SKM-1 (cell line): ENCODE results near the gene PPT2.
A peak's percentile ranks its signal among the peaks of the same experiment; 100 is the strongest.

Source experiments
- DNase-seq: peaks from one replicate; lab custom pipeline; 2025; ENCODE audit not compliant: unreplicated experiment; lab: John Stamatoyannopoulos, UW

Gene PPT2

DNA sequence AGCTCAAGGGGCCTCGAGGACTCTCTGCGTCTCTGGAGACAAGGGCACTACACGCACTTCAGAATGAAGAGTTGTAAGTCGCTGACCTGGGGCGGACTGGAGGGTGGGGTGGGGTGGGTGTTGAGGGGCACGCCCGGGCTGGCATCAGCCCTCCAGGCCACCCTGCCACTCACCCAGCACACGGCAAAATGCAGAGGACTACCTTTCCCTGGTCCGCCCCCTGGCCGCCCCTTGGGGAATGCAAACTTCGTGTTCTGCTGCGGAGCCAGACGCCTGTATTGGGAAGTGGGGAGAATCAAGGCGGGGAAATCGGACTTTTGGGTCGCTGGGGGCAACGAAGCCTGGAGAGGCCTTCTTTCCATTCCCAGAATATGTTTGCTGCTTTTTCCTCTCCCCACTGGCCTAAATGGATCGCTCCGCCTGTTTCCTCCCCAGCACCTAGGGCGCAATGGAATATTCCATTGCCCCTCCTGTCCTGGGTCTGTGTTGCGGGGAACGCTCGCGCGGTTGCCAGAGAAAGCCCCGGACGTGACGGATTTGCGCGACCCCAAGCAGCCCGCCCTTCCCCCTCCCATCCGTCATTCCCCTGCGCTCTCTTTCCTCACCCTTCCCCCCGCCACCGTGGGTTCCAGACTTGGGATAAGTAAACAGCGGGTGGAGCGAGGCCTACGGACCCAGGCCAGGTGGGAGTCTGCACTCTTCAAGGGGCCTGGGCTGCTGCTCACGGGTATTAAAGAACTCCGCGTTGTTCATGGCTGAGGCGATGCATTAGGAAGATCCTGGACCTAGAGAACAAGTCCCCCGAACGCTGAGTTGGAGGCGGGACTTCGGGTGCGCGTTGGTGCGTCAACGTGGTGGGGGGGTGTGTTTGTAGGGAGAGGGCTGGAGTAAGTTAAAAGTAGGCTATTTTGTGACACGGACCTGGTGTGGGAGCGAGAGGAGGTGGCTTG is at the start of gene PPT2:
Gene PPT2, plus strand, starts transcription at position 578 of the 950 bp plus-strand sequence. CDS start 454 bp downstream, outside the sequence.
- DNase-seq: peak; percentile 59

- no peak for DNase-seq
These were observed 48.5 kb upstream of the PPT2 start for GRCh38 chr6:32105433-32105832.

DNA sequence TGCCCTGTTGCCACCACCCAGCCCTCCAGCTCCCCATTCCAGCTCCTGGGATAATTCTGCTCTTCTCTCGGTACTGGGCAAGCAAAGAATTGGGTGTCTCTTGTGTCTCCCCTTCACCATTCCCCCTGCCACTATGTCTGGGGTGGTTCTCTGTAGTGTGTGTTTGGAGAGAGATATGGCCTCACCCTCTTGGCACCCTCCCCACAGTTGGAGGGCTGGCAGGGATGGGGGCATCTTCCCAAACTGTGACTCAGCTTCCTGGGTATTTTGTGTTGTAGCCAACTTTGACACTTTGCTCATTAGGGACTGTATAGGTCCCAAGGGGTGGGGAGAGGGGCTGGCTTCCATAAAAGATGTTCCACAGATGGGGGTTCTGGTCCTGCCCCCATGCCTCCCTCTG is 46.5 kb upstream of the PPT2 start:
- DNase-seq: no peak

DNA sequence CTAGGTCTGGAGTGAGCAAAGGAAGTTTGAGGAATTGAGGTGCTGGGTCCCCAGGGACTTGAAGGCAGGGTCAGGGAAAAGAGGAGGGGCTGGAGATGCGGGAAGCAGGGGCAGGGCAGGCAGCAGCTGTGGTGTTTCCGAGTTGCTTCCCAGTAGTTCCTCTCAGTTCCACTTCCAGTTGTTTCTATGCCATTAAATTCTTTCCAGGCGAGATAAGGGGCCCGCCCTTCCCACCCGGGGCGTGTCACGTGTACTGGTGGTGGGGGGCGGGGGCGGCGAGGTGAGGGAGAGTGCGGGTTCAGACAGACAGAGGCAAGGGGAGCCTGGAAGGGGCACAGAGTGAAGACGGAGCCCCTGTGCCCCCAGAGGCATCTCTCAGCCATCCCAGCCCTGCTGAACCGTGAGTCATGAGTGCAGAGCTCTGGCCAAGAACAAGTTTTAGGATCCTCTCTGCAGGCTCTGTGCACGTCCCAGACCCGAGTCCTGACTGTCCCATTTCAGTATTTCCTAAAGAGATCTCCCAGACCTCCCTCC is 45.8 kb upstream of the PPT2 start:
- DNase-seq: no peak

DNA sequence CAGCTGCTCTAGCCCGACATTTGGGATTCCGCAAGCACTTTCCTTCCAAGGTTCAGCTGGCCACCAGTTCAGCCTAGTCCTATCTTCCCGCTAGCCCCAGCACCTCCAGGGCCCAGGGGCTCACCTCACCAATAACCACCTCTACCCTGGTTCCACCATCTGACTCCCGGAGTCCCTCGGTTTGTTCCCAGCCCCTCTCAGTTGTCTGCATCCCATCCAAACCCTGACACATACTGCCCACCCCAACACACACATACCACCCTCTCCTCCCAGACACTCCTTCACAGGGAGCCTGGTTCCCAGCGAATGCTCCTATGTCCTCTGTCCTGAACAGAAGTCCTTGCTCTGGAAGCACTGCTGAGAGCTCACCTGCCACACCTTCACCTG is 45.2 kb upstream of the PPT2 start:
- no peak for DNase-seq

DNA sequence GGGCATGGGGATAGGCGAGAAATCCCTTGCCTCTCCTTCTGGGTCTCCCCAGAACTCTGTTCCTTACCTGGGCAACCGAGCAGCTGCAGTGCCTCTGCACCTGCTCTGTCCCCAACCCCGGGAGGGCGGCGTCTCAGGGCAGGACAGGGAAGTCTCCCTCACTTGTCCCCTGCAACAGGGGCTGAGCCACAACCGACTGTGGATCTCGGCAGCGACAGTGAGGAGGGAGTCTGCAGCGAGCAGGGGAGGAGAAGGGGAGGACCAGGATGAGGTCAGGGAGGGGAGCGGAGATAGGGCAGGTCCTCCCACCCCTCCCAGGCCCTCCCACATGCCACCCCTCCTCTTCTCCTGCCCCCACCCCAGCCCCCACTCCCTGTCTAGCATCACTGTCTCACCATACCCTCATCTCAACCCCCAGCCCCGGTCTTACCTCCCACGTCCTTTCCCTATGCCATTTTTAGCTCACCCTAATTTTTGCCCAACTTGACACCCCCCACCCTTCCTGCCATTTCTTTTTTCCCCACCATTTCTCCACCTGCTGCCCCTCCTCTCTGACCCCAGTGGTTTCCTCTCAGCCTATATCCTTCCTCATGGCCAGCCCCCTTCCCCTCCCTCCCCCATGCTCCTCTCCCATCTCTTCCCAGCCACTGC is 44.7 kb upstream of the PPT2 start, which contains the start of gene TNXB:
Gene TNXB, minus strand, starts transcription at position 225 of the 651 bp plus-strand sequence. CDS start 11,140 bp downstream, outside the sequence.
- no peak for DNase-seq

GRCh38 chr6:32109765-32110160 is 44.2 kb upstream of the PPT2 start:
- no peak for DNase-seq

DNA sequence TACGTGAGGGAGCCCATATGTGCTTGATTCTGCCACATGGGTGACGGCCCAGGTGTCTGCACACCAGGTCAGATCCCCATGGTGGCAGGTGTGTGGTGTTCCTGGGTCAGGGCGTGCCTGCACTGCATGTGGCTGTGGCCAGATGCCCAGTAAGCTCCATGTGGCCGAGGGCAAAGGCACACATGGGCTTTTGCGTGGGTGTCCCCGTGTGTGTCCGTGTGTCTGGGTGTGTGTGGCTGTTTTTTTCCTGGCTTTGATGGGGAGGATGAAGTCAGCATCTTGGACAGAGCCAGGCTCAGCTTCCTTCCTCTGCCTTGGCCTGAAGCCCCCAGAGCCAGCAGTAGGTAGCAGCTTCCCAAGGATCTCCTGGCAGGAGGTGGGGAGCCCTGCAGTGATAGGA is 43.3 kb upstream of the PPT2 start:
- DNase-seq: no peak

- no peak for DNase-seq
These were observed 42.4 kb upstream of the PPT2 start for GRCh38 chr6:32111424-32112066.

DNA sequence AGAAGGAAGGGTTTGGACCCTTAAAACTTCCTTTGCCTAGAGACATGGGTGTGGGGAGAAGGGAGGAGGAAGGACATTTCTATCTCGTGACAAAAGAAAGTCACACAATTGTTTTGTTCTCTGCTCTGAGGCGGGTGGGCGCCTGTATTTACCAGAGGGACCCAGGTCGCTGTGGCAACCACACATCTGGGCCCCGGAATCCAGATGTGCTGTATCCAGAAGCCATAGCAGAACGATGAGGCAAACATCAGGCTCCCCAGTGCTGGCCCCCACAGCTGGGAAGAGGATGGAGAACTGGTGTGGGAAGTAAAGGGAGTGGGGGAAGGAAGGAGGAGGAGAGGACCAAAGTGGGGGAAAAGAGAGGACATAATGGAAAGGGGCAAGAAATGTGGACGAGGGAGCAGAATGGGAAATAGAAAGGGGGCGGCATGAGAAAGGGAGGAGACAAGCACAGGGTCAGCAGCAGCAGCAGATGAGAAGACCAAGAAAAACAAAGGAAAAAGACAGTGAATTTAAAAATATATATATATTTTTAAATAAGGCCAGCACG is 41.4 kb upstream of the PPT2 start:
- DNase-seq: no peak

DNA sequence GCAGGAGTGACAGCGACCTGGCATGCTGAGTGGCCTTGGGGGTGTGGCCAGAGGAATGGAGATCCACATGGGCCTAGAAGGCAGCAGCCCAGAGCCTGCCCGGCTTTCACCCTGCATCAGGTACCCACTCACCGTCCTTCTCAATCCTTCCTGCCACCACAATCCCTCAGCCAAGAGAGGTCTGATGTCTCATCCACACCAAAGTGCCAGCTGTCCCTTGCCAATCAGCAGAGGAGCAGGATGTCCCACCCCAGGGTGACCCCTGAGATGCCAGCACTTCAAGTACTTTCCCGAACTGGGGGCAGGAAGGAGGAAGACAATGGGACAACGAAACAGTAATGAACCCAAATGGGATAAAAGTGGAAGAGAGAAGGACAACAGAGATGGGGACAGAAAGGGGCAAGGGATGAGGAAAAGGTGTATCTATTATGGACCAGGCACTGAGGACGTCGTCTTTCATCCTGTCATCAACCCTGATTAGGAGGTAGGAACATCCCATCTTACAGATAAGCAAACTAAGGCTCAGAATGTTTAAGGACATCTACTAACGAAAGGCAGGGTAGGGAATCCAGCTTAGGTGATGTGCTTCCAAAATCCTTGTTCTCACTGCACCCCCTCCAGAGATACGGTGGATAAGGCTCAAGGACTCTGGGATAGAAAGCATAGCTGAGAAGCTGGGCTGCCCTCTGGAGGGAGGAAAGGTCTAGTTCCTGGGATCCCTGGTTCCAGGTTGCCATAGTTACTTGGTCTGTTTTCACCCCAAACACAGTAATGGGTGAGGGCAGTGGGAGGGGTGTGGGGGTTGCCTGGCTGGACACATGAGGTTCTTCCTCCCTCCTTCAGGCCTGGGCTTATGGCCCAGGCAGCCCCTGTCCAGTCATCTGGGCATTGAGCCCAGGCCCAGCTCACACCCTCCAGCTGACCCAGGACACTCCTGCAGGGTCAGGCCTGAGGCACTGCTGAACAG is 40.3 kb upstream of the PPT2 start:
- DNase-seq: no peak

- DNase-seq: no peak
These were observed 39.1 kb upstream of the PPT2 start for GRCh38 chr6:32114796-32115195.

DNA sequence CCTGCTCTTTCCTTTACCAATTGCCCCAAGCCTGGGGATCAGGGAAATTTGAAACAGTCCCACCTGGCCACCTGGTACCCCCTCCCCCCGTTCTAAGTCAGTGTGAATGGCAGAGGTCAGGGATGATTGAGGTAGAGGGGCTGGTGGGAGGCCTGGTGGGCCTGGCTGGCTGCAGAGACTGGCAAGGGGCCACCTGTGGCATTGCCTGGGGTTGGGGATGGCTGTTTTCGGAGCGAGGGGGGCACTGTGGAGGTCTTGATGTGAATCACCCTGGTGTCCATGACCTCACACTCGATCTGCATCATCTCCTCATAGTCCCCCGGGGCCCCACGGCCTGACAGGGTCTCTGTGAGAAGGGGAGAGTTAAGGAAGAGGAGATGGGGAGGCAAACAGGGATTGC is 38.3 kb upstream of the PPT2 start:
- no peak for DNase-seq

DNA sequence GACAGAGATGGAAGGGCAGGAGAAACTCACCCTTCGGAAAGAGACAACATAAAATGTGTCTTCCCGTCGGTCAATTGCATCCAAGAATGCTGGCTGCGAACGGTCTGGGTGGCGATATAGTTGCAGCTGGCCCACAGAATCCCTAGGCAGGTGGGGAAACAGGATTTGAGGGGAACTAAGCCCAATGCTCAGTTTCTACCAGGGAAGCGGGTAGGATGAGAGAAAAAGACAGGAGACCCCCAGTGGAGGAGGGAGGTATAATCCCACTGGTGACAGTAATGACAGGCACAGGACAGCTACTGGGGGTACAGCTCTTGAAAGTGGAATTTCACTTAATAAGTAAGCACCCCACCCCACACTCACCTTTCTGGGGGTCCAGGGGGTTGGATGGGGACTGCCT is 37.3 kb upstream of the PPT2 start:
- no peak for DNase-seq

DNA sequence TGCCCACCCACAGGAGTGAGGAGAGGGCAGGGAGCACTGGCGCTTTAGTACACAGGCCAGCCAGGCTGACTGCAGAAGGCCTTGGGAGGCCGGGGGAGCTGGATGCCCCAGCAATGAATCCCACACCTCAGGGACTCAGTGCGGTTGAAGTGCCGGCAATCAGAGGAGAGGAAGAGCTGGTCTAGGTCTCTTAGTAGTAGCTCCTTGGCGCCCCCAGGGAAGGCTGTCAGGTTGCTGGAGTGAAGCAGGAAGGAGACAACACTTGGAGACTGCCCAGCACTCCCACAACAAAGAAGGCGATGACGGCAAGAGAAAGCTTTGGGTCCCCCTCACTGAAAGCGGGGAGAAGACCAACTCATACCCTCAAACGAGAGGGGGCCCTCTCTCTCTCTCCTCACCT is 36.5 kb upstream of the PPT2 start:
- no peak for DNase-seq

DNA sequence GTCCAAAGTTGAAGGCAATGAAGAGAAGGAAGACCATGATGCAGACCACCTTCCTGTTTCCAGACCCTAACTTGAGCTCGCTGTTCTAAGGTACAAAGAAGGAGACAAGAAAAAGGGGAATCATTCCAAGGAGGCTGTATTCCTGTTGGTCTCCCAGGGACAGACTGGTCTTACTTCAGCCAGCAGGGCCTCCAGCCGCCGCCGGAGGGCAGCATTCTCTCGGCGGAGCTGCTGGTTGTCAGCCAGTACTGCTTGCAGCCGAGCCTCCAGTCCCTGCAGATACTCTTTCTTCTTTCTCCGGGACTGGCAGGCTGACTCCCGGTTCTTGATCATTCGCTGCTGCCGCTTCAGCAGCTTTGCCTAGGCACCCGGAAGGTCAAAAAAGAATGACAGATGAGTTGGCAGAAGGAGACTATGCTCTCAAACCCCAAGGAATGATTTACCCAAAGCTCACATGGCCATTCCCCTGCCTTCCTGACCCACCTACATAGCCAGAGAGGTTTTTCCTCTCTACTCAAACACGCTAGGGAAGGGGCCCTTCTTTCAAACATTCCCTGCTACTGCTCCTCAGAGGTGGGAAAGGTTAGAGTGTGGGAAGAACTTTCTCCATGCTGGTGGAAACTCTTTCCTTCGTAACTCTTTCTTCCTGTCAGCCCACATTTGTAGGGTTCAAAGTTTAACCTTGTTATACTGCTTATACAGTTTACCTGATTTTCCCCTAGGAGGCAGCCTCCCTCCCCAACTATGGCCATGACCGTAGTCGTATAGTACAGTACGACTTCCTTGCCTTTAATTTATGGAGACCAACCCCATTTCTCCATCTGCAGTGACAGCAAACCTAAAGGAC is 34.9 kb upstream of the PPT2 start:
- DNase-seq: peak; percentile 45

- DNase-seq: no peak
These were observed 33.3 kb upstream of the PPT2 start for GRCh38 chr6:32120573-32121059.

DNA sequence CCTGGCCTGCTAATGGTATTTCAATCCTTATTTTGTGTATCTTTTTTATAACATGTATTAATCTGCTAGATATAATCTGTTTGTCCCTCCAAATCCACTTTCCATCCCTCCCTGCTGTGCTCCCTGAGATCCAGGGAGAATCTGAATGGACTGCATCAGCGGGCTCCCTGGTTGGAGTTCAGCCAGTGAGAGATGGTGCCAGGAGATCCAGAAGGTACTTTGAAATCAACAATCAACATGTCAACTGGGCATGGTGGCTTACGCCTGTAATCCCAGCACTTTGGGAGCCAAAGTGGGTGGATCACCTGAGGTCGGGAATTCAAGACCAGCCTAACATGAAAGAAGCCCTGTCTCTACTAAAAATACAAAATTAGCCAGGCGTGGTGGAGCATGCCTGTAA is 30.3 kb upstream of the PPT2 start:
- no peak for DNase-seq

GRCh38 chr6:32126880-32127279 is 27.1 kb upstream of the PPT2 start:
- DNase-seq: no peak
